ENCODE results near the gene LEP. TPM values are rescaled to one million over a fixed set of nuclear protein-coding genes. Genes with fewer than 3 reads are reported as not detected.

Gene LEP
- polyA plus RNA-seq, 3 donors, result 0.12 to 0.13 TPM; not detected in 1

DNA sequence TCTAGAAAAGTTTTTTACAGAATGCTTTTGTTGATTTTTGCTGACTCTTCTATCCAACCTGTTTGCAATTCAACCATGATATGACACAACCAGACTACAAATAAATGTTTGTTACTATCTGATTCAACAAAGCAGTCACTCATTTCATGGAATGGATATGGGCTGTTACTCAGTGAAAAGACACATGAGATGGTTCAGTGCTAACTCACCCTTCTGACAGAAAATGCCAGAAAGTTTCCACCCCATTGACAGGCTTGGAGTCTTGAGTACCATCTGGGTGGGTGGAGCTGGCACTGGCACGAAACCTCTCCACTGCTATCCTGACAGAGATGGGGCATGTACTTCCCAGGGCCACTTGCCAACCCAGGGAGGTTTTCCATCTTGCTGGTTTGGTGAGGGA, 63.1 kb downstream of the LEP start:
- Histone ChIP-seq H3K9ac (ENCODE audit: insufficient read depth, low read length, poor library complexity, severe bottlenecking) (no peak overlapping the region), H3K27ac (ENCODE audit: low read depth in 1 of 2, low read length in 2 of 2) (no peak overlapping the region), H3K4me2 (replicated peaks; ENCODE audit: extremely low read depth, low read length, poor library complexity, severe bottlenecking) (no peak overlapping the region), H2AFZ (ENCODE audit: insufficient read depth, low read depth, low read length, poor library complexity, severe bottlenecking) (no peak overlapping the region), H3K79me2 (ENCODE audit: insufficient read depth, low read length) (no peaks in the 10 kb centered on the region), H3K4me3 (replicated peaks in 1 of 3; ENCODE audit: low read depth in 2 of 3, low read length in 3 of 3) (no peak overlapping the region), H3K4me1 (ENCODE audit: control insufficient read depth in 1 of 2, insufficient read depth in 2 of 2, low read length in 2 of 2) (no peaks in the 10 kb centered on the region), H3K27me3 (ENCODE audit: control insufficient read depth in 2 of 2, insufficient read depth in 2 of 2, low read length in 2 of 2) (no peaks in the 10 kb centered on the region), H4K20me1 (ENCODE audit: insufficient read depth, low read length) (no peaks in the 10 kb centered on the region), H3K9me3 (replicated peaks in 1 of 2; ENCODE audit: control insufficient read depth in 1 of 2, insufficient read depth in 1 of 2, low read length in 2 of 2) (no peaks in the 10 kb centered on the region), H3K36me3 (replicated peaks in 1 of 2; ENCODE audit: control insufficient read depth in 1 of 2, insufficient read depth in 2 of 2, low read length in 2 of 2) (peaks cover 20 to 47% of the 10 kb centered on the region in 2 donors)
- H3K4me1 Mint-ChIP-seq, result peaks cover 4% of the 10 kb centered on the region
- H3K27me3 Mint-ChIP-seq (ENCODE audit: low read depth in 3 of 3), result no peaks in the 10 kb centered on the region
- H3K9me3 Mint-ChIP-seq, result no peaks in the 10 kb centered on the region
- H3K27ac Mint-ChIP-seq, result peak overlapping the region in 1 of 7 donors; percentile 28
- TF ChIP-seq, protein P1, sequence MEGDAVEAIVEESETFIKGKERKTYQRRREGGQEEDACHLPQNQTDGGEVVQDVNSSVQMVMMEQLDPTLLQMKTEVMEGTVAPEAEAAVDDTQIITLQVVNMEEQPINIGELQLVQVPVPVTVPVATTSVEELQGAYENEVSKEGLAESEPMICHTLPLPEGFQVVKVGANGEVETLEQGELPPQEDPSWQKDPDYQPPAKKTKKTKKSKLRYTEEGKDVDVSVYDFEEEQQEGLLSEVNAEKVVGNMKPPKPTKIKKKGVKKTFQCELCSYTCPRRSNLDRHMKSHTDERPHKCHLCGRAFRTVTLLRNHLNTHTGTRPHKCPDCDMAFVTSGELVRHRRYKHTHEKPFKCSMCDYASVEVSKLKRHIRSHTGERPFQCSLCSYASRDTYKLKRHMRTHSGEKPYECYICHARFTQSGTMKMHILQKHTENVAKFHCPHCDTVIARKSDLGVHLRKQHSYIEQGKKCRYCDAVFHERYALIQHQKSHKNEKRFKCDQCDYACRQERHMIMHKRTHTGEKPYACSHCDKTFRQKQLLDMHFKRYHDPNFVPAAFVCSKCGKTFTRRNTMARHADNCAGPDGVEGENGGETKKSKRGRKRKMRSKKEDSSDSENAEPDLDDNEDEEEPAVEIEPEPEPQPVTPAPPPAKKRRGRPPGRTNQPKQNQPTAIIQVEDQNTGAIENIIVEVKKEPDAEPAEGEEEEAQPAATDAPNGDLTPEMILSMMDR (IDR thresholded peaks at IDR 0.05), result no peak
- H3K36me3 Mint-ChIP-seq, result peaks cover 52 to 60% of the 10 kb centered on the region in 2 donors
- no peak overlapping the region for H3K4me3 Mint-ChIP-seq
- WGBS (ENCODE audit: insufficient coverage), result 100% methylated on average over 1 of the region's 1 CpG
- intact Hi-C loops (cut with micrococcal nuclease), result no loop called here
- DNase-seq, result no peak

- Mint-ChIP-seq H3K4me1 (peaks cover 4% of the 10 kb centered on the region), H3K4me3 (no peak overlapping the region), H3K36me3 (peaks cover 77 to 85% of the 10 kb centered on the region in 2 donors), H3K9me3 (no peaks in the 10 kb centered on the region), H3K27me3 (ENCODE audit: low read depth in 3 of 3) (no peaks in the 10 kb centered on the region), H3K27ac (no peak overlapping the region)
- no peak overlapping the region for H3K27ac ChIP-seq (ENCODE audit: low read depth in 1 of 2, low read length in 2 of 2)
- H4K20me1 ChIP-seq (ENCODE audit: insufficient read depth, low read length), result no peaks in the 10 kb centered on the region
- H3K4me3 ChIP-seq (replicated peaks in 1 of 3; ENCODE audit: low read depth in 2 of 3, low read length in 3 of 3), result no peak overlapping the region
- TF ChIP-seq, protein P1 (IDR thresholded peaks at IDR 0.05), result no peak
- no peak for DNase-seq
- H3K4me2 ChIP-seq (replicated peaks; ENCODE audit: extremely low read depth, low read length, poor library complexity, severe bottlenecking), result no peak overlapping the region
- H3K27me3 ChIP-seq (ENCODE audit: control insufficient read depth in 2 of 2, insufficient read depth in 2 of 2, low read length in 2 of 2), result no peaks in the 10 kb centered on the region
- no peak overlapping the region for H2AFZ ChIP-seq (ENCODE audit: insufficient read depth, low read depth, low read length, poor library complexity, severe bottlenecking)
- H3K79me2 ChIP-seq (ENCODE audit: insufficient read depth, low read length), result no peaks in the 10 kb centered on the region
- H3K4me1 ChIP-seq (ENCODE audit: control insufficient read depth in 1 of 2, insufficient read depth in 2 of 2, low read length in 2 of 2), result no peaks in the 10 kb centered on the region
- H3K36me3 ChIP-seq (replicated peaks in 1 of 2; ENCODE audit: control insufficient read depth in 1 of 2, insufficient read depth in 2 of 2, low read length in 2 of 2), result peaks cover 42 to 75% of the 10 kb centered on the region in 2 donors
- intact Hi-C loops (cut with micrococcal nuclease), result no loop called here
- H3K9me3 ChIP-seq (replicated peaks in 1 of 2; ENCODE audit: control insufficient read depth in 1 of 2, insufficient read depth in 1 of 2, low read length in 2 of 2), result no peaks in the 10 kb centered on the region
- H3K9ac ChIP-seq (ENCODE audit: insufficient read depth, low read length, poor library complexity, severe bottlenecking), result no peak overlapping the region
- WGBS (ENCODE audit: insufficient coverage), result 100% methylated on average over 1 of the region's 2 CpGs
These were observed 66.0 kb downstream of the LEP start for GRCh38 chr7:128307061-128307460.

Small RNAs within 50 kb of the gene (small RNA-seq; reads per million reads assigned to genes)
- gene MIR129-1 (ENCODE audit: insufficient read length, low read depth), result not detected

Other genes starting within 250 kb of the LEP start
- gene LRRC4, start 209.8 kb upstream of the LEP start, polyA plus RNA-seq, result 1 to 10 TPM in 1 of 3 donors, under 1 TPM in 2; 0.12 to 3.3 (median 0.91) TPM
- 10 to 100 TPM in 1 of 3 donors, 1 to 10 TPM in 2; 4.0 to 14.4 (median 4.9) TPM for gene RBM28, start 102.6 kb downstream of the LEP start, polyA plus RNA-seq
- gene PRRT4, start 120.4 kb downstream of the LEP start, polyA plus RNA-seq, result 1 to 10 TPM in 1 of 3 donors, not detected in 2; 1.1 TPM
- 100 to 1,000 TPM; 110 to 259 (median 152) TPM for gene IMPDH1, start 168.7 kb downstream of the LEP start, polyA plus RNA-seq
- gene HILPDA, start 214.6 kb downstream of the LEP start, polyA plus RNA-seq, result 1 to 10 TPM; 2.0 to 7.9 (median 2.6) TPM
- 10 to 100 TPM in 2 of 3 donors, 1 to 10 TPM in 1; 7.5 to 11.1 (median 10.1) TPM for gene METTL2B, start 235.5 kb downstream of the LEP start, polyA plus RNA-seq